SK-N-DZ (cell line): Measurements from ENCODE around the gene PANK1.
"Not testable (repeated sequence)": the region's sequence is repeated elsewhere in the genome, so short reads cannot be mapped to it uniquely, and the experiment has no call there.

Source experiments
- DNase-seq: peaks from one replicate; pipeline ENCODE4 v3.0.0-alpha.2; 2015; ENCODE audit warnings: low spot score

The PANK1 gene

GRCh38 chr10:89574368-89574767, 70.7 kb downstream of the PANK1 start:
- no peak for DNase-seq

GRCh38 chr10:89567576-89568245, 77.3 kb downstream of the PANK1 start:
- DNase-seq: no peak

GRCh38 chr10:89566992-89567391, 78.0 kb downstream of the PANK1 start:
- DNase-seq: no peak

GRCh38 chr10:89566095-89566950, 78.7 kb downstream of the PANK1 start:
- DNase-seq: no peak

GRCh38 chr10:89565180-89565579, 79.9 kb downstream of the PANK1 start:
- DNase-seq: no peak

- peak; percentile 28 for DNase-seq
Observed at GRCh38 chr10:89563861-89564478, 81.1 kb downstream of the PANK1 start.

- no peak for DNase-seq
Observed at GRCh38 chr10:89563311-89563710, 81.7 kb downstream of the PANK1 start.

GRCh38 chr10:89556600-89556999, 88.4 kb downstream of the PANK1 start:
- no peak for DNase-seq

- DNase-seq: no peak
Observed at GRCh38 chr10:89555688-89556445, 89.2 kb downstream of the PANK1 start.

- DNase-seq: no peak
Observed at GRCh38 chr10:89554433-89554832, 90.6 kb downstream of the PANK1 start.

GRCh38 chr10:89553064-89553734, 91.8 kb downstream of the PANK1 start:
- no peak for DNase-seq

GRCh38 chr10:89552213-89552612, 92.8 kb downstream of the PANK1 start:
- DNase-seq: no peak

- DNase-seq: no peak
Observed at GRCh38 chr10:89550509-89550908, 94.5 kb downstream of the PANK1 start.

GRCh38 chr10:89549510-89549909, 95.5 kb downstream of the PANK1 start:
- no peak for DNase-seq

GRCh38 chr10:89548673-89549072, 96.4 kb downstream of the PANK1 start:
- DNase-seq: no peak

GRCh38 chr10:89547853-89548513, 97.1 kb downstream of the PANK1 start:
- DNase-seq: no peak

GRCh38 chr10:89546651-89547050, 98.4 kb downstream of the PANK1 start:
- DNase-seq: not testable (repeated sequence)

GRCh38 chr10:89543841-89544240, 101.2 kb downstream of the PANK1 start:
- no peak for DNase-seq

- DNase-seq: no peak
Observed at GRCh38 chr10:89540420-89540949, 104.6 kb downstream of the PANK1 start.

- no peak for DNase-seq
Observed at GRCh38 chr10:89537364-89537763, 107.7 kb downstream of the PANK1 start.

GRCh38 chr10:89536013-89536354, 109.1 kb downstream of the PANK1 start:
- no peak for DNase-seq
